Measurements from ENCODE around the gene ECT2L.

DNA sequence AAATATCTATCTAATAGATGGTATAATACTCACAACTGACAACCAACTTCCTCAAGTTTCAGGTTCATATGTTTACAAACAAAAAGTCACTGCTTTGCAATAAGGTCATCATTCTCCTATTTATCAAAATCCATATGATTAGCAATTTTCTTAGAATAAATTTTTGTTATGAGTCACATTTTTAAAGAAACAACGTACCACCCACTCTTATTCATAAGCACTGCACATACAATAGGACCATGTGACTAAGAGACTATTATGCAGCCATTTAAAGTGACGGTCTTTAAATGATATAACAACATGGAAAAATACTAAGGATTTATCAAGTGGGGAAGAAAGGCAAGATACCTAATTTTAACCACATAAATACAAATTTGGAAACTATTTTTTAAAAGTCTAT, 152.1 kb downstream of the ECT2L start:
- TF ChIP-seq TCF7L2 (IDR thresholded peaks at IDR 0.05; ENCODE audit: borderline replicate concordance, extremely low read depth, insufficient read depth, insufficient read length) (no peak), POLR2A (IDR thresholded peaks at IDR 0.05; ENCODE audit: borderline replicate concordance, extremely low read depth, insufficient read depth, insufficient read length) (no peak), EZH2phosphoT487 (IDR thresholded peaks at IDR 0.05; ENCODE audit: borderline replicate concordance) (no peak), POLR2AphosphoS5 (IDR thresholded peaks at IDR 0.05; ENCODE audit: low read depth, low read length) (no peak), SIN3A (IDR thresholded peaks at IDR 0.05; ENCODE audit: low read depth) (no peak), EGR1 (IDR thresholded peaks at IDR 0.05; ENCODE audit: low read depth) (no peak), JUND (IDR thresholded peaks at IDR 0.05) (no peak), EZH2 (IDR thresholded peaks at IDR 0.05) (no peak), SRF (IDR thresholded peaks at IDR 0.05; ENCODE audit: low read depth) (no peak), RAD21 (IDR thresholded peaks at IDR 0.05; ENCODE audit: low read depth) (no peak), ZFX (IDR thresholded peaks at IDR 0.05) (no peak), ZNF274 (IDR thresholded peaks at IDR 0.05; ENCODE audit: low read depth, low read length) (no peak), FOSL1 (IDR thresholded peaks at IDR 0.05; ENCODE audit: low read depth) (no peak)
- TF ChIP-seq, protein P1, sequence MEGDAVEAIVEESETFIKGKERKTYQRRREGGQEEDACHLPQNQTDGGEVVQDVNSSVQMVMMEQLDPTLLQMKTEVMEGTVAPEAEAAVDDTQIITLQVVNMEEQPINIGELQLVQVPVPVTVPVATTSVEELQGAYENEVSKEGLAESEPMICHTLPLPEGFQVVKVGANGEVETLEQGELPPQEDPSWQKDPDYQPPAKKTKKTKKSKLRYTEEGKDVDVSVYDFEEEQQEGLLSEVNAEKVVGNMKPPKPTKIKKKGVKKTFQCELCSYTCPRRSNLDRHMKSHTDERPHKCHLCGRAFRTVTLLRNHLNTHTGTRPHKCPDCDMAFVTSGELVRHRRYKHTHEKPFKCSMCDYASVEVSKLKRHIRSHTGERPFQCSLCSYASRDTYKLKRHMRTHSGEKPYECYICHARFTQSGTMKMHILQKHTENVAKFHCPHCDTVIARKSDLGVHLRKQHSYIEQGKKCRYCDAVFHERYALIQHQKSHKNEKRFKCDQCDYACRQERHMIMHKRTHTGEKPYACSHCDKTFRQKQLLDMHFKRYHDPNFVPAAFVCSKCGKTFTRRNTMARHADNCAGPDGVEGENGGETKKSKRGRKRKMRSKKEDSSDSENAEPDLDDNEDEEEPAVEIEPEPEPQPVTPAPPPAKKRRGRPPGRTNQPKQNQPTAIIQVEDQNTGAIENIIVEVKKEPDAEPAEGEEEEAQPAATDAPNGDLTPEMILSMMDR (IDR thresholded peaks at IDR 0.05 in 2 of 3, conservative IDR thresholded peaks at IDR 0.05 in 1 of 3; ENCODE audit: borderline replicate concordance in 1 of 3, insufficient read depth in 1 of 3, low read depth in 2 of 3, low read length in 2 of 3): no peak
